ENCODE measurements around the gene MARCHF9. TPM values are rescaled to one million over a fixed set of nuclear protein-coding genes. Genes with fewer than 3 reads are reported as not detected.

MARCHF9 gene
- total RNA-seq, 1 donor from 2014 or later, result 8.1 TPM

DNA sequence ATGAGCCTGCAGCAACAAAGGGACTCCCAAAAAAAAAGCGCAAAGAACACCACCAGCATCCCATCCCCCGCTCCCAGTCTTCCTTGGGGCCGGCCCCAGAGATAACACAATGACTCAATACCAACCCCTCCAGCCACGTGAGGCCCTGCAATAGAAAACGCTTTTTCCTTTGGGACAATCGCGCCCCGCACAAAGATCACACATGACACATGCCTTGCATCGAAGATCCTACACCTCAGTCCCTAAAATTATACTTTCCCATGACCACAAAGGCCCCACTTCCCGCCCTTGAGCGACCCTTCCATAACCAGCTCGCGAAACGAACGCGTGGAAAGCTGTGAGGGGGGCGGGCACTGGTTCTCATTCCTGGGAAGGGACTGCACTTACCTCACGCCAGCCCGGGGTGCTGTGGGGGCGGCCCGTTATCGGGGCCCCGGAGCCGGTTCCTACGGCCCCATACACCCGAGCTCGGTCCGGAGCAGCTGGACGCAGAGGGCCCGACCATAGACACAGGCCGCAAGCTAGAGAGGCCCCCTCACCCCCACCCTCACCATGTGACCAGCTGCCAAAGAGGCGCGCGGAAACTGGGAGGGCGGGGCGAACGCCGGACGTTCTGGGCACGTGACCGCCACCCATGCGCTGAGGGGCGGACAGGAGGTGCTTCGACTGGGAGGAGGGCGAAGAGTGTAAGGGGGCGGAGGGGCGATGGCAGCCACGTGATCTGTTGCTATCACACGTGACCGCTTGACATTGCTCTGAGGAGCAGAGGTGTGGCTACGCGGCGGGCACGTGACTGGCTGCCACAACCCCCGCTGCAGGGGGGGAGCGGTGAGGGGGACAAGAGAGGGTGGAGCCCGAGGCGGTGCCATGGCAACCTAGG, 2.9 kb upstream of the MARCHF9 start, which contains the start of gene CDK4:
TSS of gene CDK4 (minus strand) at position 523 of the 880 bp plus-strand sequence. CDS start 593 bp downstream, outside the sequence.
- Mint-ChIP-seq H3K9me3 (peaks cover 3% of the 10 kb centered on the region), H3K4me3 (peak within 1 kb of the TSS; percentile 98), H3K27ac (peak within 1 kb of the TSS; percentile 97), H3K36me3 (peaks cover 36% of the 10 kb centered on the region), H3K27me3 (ENCODE audit: insufficient read depth, low read depth) (peaks cover 38% of the 10 kb centered on the region), H3K4me1 (peaks cover 49% of the 10 kb centered on the region)
- Histone ChIP-seq H3K4me1 (peaks cover 31% of the 10 kb centered on the region), H3K4me3 (peak within 1 kb of the TSS; percentile 85), H3K9me3 (ENCODE audit: low read depth) (no peaks in the 10 kb centered on the region), H3K4me2 (peak within 1 kb of the TSS; percentile 100), H3F3A (ENCODE audit: low read depth) (peaks cover 58% of the 10 kb centered on the region), H3K36me3 (no peaks in the 10 kb centered on the region), H3K27me3 (peaks cover 24% of the 10 kb centered on the region), H3K79me2 (ENCODE audit: low read depth) (peaks cover 35% of the 10 kb centered on the region), H4K20me1 (ENCODE audit: low read depth) (peaks cover 12% of the 10 kb centered on the region), H3K27ac (peak within 1 kb of the TSS; percentile 11), H2AFZ (replicated peaks) (no peak within 1 kb of the TSS), H3K9ac (peak within 1 kb of the TSS; percentile 95)
- peak; percentile 100 for DNase-seq (ENCODE audit: low spot score)
- TF ChIP-seq EZH2 (IDR thresholded peaks at IDR 0.05), result no peak
- no peak for TF ChIP-seq EZH2phosphoT487 (IDR thresholded peaks at IDR 0.05)
- TF ChIP-seq, protein P1, sequence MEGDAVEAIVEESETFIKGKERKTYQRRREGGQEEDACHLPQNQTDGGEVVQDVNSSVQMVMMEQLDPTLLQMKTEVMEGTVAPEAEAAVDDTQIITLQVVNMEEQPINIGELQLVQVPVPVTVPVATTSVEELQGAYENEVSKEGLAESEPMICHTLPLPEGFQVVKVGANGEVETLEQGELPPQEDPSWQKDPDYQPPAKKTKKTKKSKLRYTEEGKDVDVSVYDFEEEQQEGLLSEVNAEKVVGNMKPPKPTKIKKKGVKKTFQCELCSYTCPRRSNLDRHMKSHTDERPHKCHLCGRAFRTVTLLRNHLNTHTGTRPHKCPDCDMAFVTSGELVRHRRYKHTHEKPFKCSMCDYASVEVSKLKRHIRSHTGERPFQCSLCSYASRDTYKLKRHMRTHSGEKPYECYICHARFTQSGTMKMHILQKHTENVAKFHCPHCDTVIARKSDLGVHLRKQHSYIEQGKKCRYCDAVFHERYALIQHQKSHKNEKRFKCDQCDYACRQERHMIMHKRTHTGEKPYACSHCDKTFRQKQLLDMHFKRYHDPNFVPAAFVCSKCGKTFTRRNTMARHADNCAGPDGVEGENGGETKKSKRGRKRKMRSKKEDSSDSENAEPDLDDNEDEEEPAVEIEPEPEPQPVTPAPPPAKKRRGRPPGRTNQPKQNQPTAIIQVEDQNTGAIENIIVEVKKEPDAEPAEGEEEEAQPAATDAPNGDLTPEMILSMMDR (IDR thresholded peaks at IDR 0.05), result no peak

DNA sequence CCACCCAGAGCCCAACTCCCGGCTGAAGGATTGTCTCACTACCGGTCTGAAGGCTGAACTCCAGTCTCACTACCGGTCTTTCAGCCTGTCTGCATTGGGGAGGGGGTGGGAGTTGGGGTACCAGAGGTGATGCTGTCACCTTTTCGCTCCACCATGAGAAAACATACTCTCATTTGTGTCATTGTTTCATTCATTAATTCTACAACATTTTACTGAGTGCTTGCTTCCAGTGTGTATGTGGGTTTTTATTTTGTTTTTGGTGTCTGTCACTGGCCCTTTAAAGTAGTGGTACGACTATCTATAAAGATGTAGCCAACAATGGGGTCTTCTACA, 2.3 kb upstream of the MARCHF9 start:
- Histone ChIP-seq H3K9me3 (ENCODE audit: low read depth) (no peaks in the 10 kb centered on the region), H3K4me3 (peak overlapping the region; percentile 28), H2AFZ (replicated peaks) (no peak overlapping the region), H3K4me2 (peak overlapping the region; percentile 67), H3K27me3 (peaks cover 29% of the 10 kb centered on the region), H3K36me3 (no peaks in the 10 kb centered on the region), H3K27ac (no peak overlapping the region), H3K79me2 (ENCODE audit: low read depth) (peaks cover 35% of the 10 kb centered on the region), H3K4me1 (peaks cover 31% of the 10 kb centered on the region), H3F3A (ENCODE audit: low read depth) (peaks cover 53% of the 10 kb centered on the region), H3K9ac (no peak overlapping the region), H4K20me1 (ENCODE audit: low read depth) (peaks cover 18% of the 10 kb centered on the region)
- Mint-ChIP-seq H3K36me3 (peaks cover 31% of the 10 kb centered on the region), H3K9me3 (peaks cover 3% of the 10 kb centered on the region), H3K27me3 (ENCODE audit: insufficient read depth, low read depth) (peaks cover 36% of the 10 kb centered on the region), H3K27ac (no peak overlapping the region), H3K4me3 (peak overlapping the region; percentile 98), H3K4me1 (peaks cover 50% of the 10 kb centered on the region)
- TF ChIP-seq, protein P1 (IDR thresholded peaks at IDR 0.05), result no peak
- TF ChIP-seq EZH2phosphoT487 (IDR thresholded peaks at IDR 0.05) (no peak), EZH2 (IDR thresholded peaks at IDR 0.05) (no peak)
- no peak for DNase-seq (ENCODE audit: low spot score)

DNA sequence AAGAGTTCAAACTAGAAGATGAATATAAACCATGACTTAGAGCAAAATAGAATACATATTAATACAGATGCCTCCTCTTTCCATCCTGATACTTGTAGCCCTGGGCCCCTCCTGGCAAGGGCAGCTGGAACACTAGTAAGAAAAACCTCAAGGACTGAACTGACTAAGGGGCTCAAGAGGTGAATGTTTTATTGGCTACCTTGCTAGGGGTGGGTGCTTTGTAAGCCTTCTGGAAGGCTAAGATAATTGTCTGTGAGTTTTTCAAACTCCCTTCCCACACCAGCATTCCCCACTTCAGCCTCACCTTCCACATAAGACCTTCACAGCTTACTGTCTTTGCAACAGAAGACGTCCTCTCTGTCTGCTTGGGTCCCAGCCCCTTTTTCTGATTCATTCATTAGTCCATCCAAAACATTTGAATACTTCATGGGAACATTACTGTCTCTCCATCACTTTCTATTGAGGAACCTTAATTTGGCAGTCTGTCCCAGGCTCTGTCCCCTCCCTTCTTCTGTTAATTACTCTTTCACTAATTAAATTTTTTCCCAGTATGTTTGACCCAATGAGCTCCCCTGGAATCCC, 1.1 kb upstream of the MARCHF9 start:
- H2AFZ ChIP-seq (replicated peaks), result no peak overlapping the region
- H3K4me3 ChIP-seq, result peak overlapping the region; percentile 66
- H3K27me3 Mint-ChIP-seq (ENCODE audit: insufficient read depth, low read depth), result peaks cover 36% of the 10 kb centered on the region

More for the DNA sequence above, 1.1 kb upstream of the MARCHF9 start:
- Histone ChIP-seq H3K79me2 (ENCODE audit: low read depth) (peaks cover 33% of the 10 kb centered on the region), H3K9me3 (ENCODE audit: low read depth) (no peaks in the 10 kb centered on the region), H3K4me1 (peaks cover 31% of the 10 kb centered on the region), H3K9ac (no peak overlapping the region), H3K36me3 (no peaks in the 10 kb centered on the region), H3F3A (ENCODE audit: low read depth) (peaks cover 41% of the 10 kb centered on the region), H4K20me1 (ENCODE audit: low read depth) (peaks cover 30% of the 10 kb centered on the region), H3K4me2 (peak overlapping the region; percentile 95), H3K27me3 (peaks cover 29% of the 10 kb centered on the region), H3K27ac (no peak overlapping the region)
- peaks cover 3% of the 10 kb centered on the region for H3K9me3 Mint-ChIP-seq
- peaks cover 31% of the 10 kb centered on the region for H3K36me3 Mint-ChIP-seq
- DNase-seq (ENCODE audit: low spot score), result no peak
- peak overlapping the region; percentile 97 for H3K4me3 Mint-ChIP-seq
- H3K27ac Mint-ChIP-seq, result no peak overlapping the region
- peaks cover 50% of the 10 kb centered on the region for H3K4me1 Mint-ChIP-seq
- TF ChIP-seq EZH2 (IDR thresholded peaks at IDR 0.05) (no peak), EZH2phosphoT487 (IDR thresholded peaks at IDR 0.05) (no peak)
- TF ChIP-seq, protein P1 (IDR thresholded peaks at IDR 0.05), result no peak
